DOHH2 (cell line): ENCODE measurements around the gene TRAK1.

Source experiments
- H3F3A ChIP-seq: fragments of 200-600 bp; sonication (generic), shearing (Covaris generic); 2 replicates; pipeline ENCODE4 v1.6.0; 2016; ENCODE audit warnings: antibody characterized with exemption, mild to moderate bottlenecking; ENCODE audit not compliant: control insufficient read depth, insufficient read depth
- H3K27ac ChIP-seq: fragments of 200-600 bp; sonication (generic); 2 replicates; pipeline ENCODE4 v1.5.1; 2014; ENCODE audit warnings: low read depth, mild to moderate bottlenecking, low read length, moderate library complexity
- H3K27me3 ChIP-seq: fragments of 200-600 bp; sonication (generic); 2 replicates; pipeline ENCODE4 v1.6.1; 2014; ENCODE audit warnings: mild to moderate bottlenecking, low read length, mixed read lengths; ENCODE audit not compliant: control insufficient read depth
- H3K36me3 ChIP-seq: fragments of 200-600 bp; sonication (generic); 2 replicates; pipeline ENCODE4 v1.6.1; 2014; ENCODE audit warnings: mild to moderate bottlenecking, low read length, moderate library complexity, mixed read lengths; ENCODE audit not compliant: control insufficient read depth
- H3K4me1 ChIP-seq: fragments of 200-600 bp; sonication (generic); 2 replicates; pipeline ENCODE4 v1.6.1; 2014; ENCODE audit warnings: mild to moderate bottlenecking, low read length, mixed read lengths; ENCODE audit not compliant: control insufficient read depth
- H3K4me2 ChIP-seq: fragments of 200-600 bp; sonication (generic); 2 replicates; pipeline ENCODE4 v1.6.0; 2014; ENCODE audit warnings: mild to moderate bottlenecking, low read length, moderate library complexity
- H3K4me3 ChIP-seq: fragments of 200-600 bp; sonication (generic); 2 replicates; pipeline ENCODE4 v1.5.1; 2014; ENCODE audit warnings: mild to moderate bottlenecking, low read length, mixed read lengths
- H3K79me2 ChIP-seq: fragments of 200-600 bp; sonication (generic); 2 replicates; pipeline ENCODE4 v1.6.1; 2014; ENCODE audit warnings: mild to moderate bottlenecking, low read length, mixed read lengths; ENCODE audit not compliant: control insufficient read depth
- H3K9me2 ChIP-seq: fragments of 200-600 bp; sonication (generic); replicated peaks from 2 replicates; pipeline ENCODE4 v1.6.1; 2014; ENCODE audit warnings: mild to moderate bottlenecking, low read length, mixed read lengths; ENCODE audit not compliant: control insufficient read depth
- H3K9me3 ChIP-seq: fragments of 200-600 bp; sonication (generic); 2 replicates; pipeline ENCODE4 v1.6.1; 2014; ENCODE audit warnings: antibody characterized with exemption, low read length, mixed read lengths; ENCODE audit not compliant: control insufficient read depth, insufficient read depth
- H4K20me1 ChIP-seq: fragments of 200-600 bp; sonication (generic); 2 replicates; pipeline ENCODE4 v1.6.0; 2014; ENCODE audit warnings: low read depth, mild to moderate bottlenecking, antibody characterized with exemption, low read length, moderate library complexity; ENCODE audit not compliant: control insufficient read depth, insufficient read depth
- CTCF ChIP-seq: fragments of 200-600 bp; sonication (generic); IDR thresholded peaks from one replicate; pipeline ENCODE4 v1.5.1; 2014; ENCODE audit warnings: antibody characterized with exemption, mild to moderate bottlenecking, low read depth, low read length; ENCODE audit not compliant: poor library complexity, severe bottlenecking
- EZH2phosphoT487 ChIP-seq: fragments of 200-600 bp; sonication (generic); IDR thresholded peaks from 2 replicates; pipeline ENCODE4 v1.6.1; 2017; ENCODE audit warnings: borderline replicate concordance, mild to moderate bottlenecking, antibody characterized with exemption, low read length, moderate library complexity, mixed read lengths

The TRAK1 gene

GRCh38 chr3:42078677-42079076 is 12.5 kb upstream of the TRAK1 start:
- Histone ChIP-seq H3K79me2 (peaks cover 99% of the 10 kb centered on the region), H3K4me2 (peak overlapping the region; percentile 1; the same call in 1 of the 2 replicates)
- TF ChIP-seq EZH2phosphoT487 (no peak), CTCF (no peak)

DNA sequence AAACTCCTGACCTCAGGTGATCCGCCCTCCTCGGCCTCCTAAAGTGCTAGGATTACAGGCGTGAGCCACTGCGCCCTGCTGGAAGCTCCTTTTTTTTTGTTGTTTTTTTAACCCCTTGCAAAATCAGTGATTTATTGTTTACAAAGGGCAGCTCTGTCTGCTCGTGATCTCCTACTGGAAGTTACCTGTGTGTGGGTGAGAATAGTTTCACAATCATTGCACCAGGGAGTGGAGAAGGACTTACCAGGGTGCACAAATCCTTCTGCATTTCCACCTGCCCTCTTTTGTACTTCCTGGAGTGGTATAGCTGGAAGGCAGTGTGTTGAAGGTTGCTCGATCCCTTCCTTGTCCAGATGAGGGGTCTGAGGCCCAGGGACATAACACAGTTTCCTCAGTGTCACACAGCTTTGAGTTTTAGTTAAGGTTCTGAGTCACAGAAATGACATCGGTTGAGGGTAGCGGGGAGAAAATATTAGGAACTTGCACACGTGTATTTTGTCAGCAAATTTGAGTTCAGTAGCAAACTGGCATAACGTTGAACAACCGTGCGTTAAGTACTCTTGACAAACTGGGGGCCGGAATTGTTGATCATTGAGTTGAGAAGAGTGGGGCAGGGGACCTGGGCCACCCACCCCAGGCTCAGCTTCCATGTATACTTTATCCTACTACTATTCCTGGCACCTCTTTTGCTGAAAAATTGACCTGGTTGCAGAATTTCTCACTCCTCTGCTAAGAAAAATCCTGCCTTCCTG is 11.3 kb upstream of the TRAK1 start:
- TF ChIP-seq CTCF (no peak), EZH2phosphoT487 (no peak)
- H3K27ac ChIP-seq = no peak overlapping the region
- H3K36me3 ChIP-seq = peaks cover 5% of the 10 kb centered on the region; the same call in 1 of the 2 replicates
- peaks cover 99% of the 10 kb centered on the region for H3K79me2 ChIP-seq
- H3K9me3 ChIP-seq = 0 out of 2 replicates have a peak, but pooled peaks cover 2% of the 10 kb centered on the region
- H3K9me2 ChIP-seq = no peaks in the 10 kb centered on the region
- peaks cover 59% of the 10 kb centered on the region for H3K4me1 ChIP-seq
- no peaks in the 10 kb centered on the region for H3F3A ChIP-seq
- 0 out of 2 replicates have a peak, but pooled peaks cover 5% of the 10 kb centered on the region for H4K20me1 ChIP-seq
- H3K4me2 ChIP-seq = peak overlapping the region; percentile 15; the same call in 1 of the 2 replicates
- H3K4me3 ChIP-seq = peak overlapping the region; percentile 2; the same call in 1 of the 2 replicates
- no peaks in the 10 kb centered on the region for H3K27me3 ChIP-seq

More at GRCh38 chr3:42078677-42079076, 12.5 kb upstream of the TRAK1 start:
- H3K4me3 ChIP-seq = no peak overlapping the region
- H3K4me1 ChIP-seq = peaks cover 65% of the 10 kb centered on the region
- no peaks in the 10 kb centered on the region for H3K9me2 ChIP-seq
- no peak overlapping the region for H3K27ac ChIP-seq
- H3F3A ChIP-seq = no peaks in the 10 kb centered on the region; the same call in 1 of the 2 replicates
- peaks cover 11% of the 10 kb centered on the region for H3K36me3 ChIP-seq
- H3K27me3 ChIP-seq = no peaks in the 10 kb centered on the region
- H4K20me1 ChIP-seq = 0 out of 2 replicates have a peak, but pooled peaks cover 5% of the 10 kb centered on the region
- 0 out of 2 replicates have a peak, but pooled peaks cover 2% of the 10 kb centered on the region for H3K9me3 ChIP-seq

DNA sequence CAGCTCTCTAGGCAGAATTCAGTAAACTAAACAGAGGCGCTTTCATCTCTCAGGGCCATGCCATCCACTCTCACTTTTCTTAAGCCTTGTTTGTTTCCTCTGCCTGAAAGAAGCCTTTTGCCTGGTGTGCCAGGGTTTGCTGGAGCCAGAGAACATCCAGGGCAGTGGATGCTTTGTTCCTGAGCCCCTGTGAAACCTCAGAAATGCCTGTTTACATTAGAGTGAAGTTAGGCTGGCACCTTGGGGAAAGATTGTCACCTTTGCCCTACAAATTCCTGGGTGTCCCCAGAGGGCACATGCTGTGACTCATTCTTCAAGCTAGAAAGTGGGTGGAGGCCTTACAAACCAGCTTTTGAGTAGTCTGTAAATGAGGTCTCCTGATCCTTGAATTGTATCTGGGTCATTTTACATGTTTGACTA is 10.7 kb upstream of the TRAK1 start:
- H3K4me3 ChIP-seq = no peak overlapping the region
- H3K4me1 ChIP-seq = peaks cover 55% of the 10 kb centered on the region
- 0 out of 2 replicates have a peak, but pooled peaks cover 2% of the 10 kb centered on the region for H3K9me3 ChIP-seq
- H3K36me3 ChIP-seq = peaks cover 5% of the 10 kb centered on the region; the same call in 1 of the 2 replicates
- no peaks in the 10 kb centered on the region for H3K9me2 ChIP-seq
- H4K20me1 ChIP-seq = 0 out of 2 replicates have a peak, but pooled peaks cover 5% of the 10 kb centered on the region
- peak overlapping the region; percentile 15; the same call in 1 of the 2 replicates for H3K4me2 ChIP-seq
- no peak overlapping the region for H3K27ac ChIP-seq
- no peaks in the 10 kb centered on the region for H3K27me3 ChIP-seq
- H3F3A ChIP-seq = no peaks in the 10 kb centered on the region
- TF ChIP-seq EZH2phosphoT487 = no peak
- no peak for TF ChIP-seq CTCF
- H3K79me2 ChIP-seq = peaks cover 99% of the 10 kb centered on the region
